PFSK-1 (cell line): Measurements from ENCODE around the gene HECTD4.

Experiments used
- FOXP2 ChIP-seq: optimal IDR thresholded peaks from 2 replicates; pipeline ENCODE3; 2011; ENCODE audit warnings: borderline replicate concordance, control low read depth, inconsistent platforms; ENCODE audit not compliant: insufficient read depth; ENCODE audit errors: extremely low read length, extremely low read depth
- POLR2AphosphoS5 ChIP-seq: IDR thresholded peaks from 2 replicates; pipeline ENCODE4 v1.6.1; 2012; ENCODE audit warnings: low read depth, mild to moderate bottlenecking, control low read depth, low read length, moderate library complexity
- REST ChIP-seq, 2 experiments: IDR thresholded peaks; 2 replicates each; pipeline versions ENCODE4 v1.6.1 to v1.8.0; 2011 to 2012; ENCODE audit warnings: low read depth in 2 of 2, low read length in 2 of 2, control low read depth in 1 of 2, inconsistent platforms in 1 of 2, mild to moderate bottlenecking in 1 of 2, moderate library complexity in 1 of 2; ENCODE audit not compliant: insufficient read depth in 1 of 2
- SIN3A ChIP-seq: IDR thresholded peaks from 2 replicates; pipeline ENCODE4 v1.6.1; 2012; ENCODE audit warnings: mild to moderate bottlenecking, low read length, moderate library complexity, borderline replicate concordance; ENCODE audit not compliant: insufficient read depth
- TAF1 ChIP-seq: IDR thresholded peaks from 2 replicates; pipeline ENCODE4 v1.6.1; 2012; ENCODE audit warnings: low read length, control low read depth, borderline replicate concordance; ENCODE audit not compliant: insufficient read depth

GRCh38 chr12:112375105-112375504 lies 7.1 kb downstream of the HECTD4 start:
- no peak for TF ChIP-seq SIN3A
- no peak for TF ChIP-seq POLR2AphosphoS5
- TF ChIP-seq TAF1: no peak
- TF ChIP-seq REST (IDR thresholded peaks at IDR 0.05; ENCODE audit: insufficient read depth in 1 of 2, low read depth in 2 of 2, low read length in 2 of 2): no peak
- no peak for TF ChIP-seq FOXP2
